MM.1S (cell line): ENCODE data around the gene SPTBN1.

Source experiments
- DNase-seq: peaks from one replicate; pipeline ENCODE4 v3.0.0-alpha.2; 2015
- H2AFZ ChIP-seq: fragments of 300-600 bp; sonication (generic); 2 replicates; pipeline ENCODE4 v1.6.0; 2016; ENCODE audit warnings: antibody characterized with exemption, low read length
- H3F3A ChIP-seq: fragments of 300-600 bp; sonication (generic); 2 replicates; pipeline ENCODE4 v1.6.1; 2016; ENCODE audit warnings: mild to moderate bottlenecking, antibody characterized with exemption, low read length, moderate library complexity, mixed read lengths; ENCODE audit not compliant: insufficient read depth
- H3K27ac ChIP-seq: fragments of 300-600 bp; sonication (generic); 2 replicates; pipeline ENCODE4 v1.5.1; 2016; ENCODE audit warnings: mild to moderate bottlenecking, low read length
- H3K27me3 ChIP-seq: fragments of 300-600 bp; sonication (generic); replicated peaks from 2 replicates; pipeline ENCODE4 v1.6.0; 2016; ENCODE audit warnings: low read length; ENCODE audit not compliant: insufficient read depth
- H3K36me3 ChIP-seq: fragments of 300-600 bp; sonication (generic); replicated peaks from 2 replicates; pipeline ENCODE4 v1.6.1; 2016; ENCODE audit warnings: mild to moderate bottlenecking, low read length, mixed read lengths; ENCODE audit not compliant: insufficient read depth
- H3K4me1 ChIP-seq: fragments of 300-600 bp; sonication (generic); 2 replicates; pipeline ENCODE4 v1.6.1; 2016; ENCODE audit warnings: low read length, mixed read lengths
- H3K4me2 ChIP-seq: fragments of 300-600 bp; sonication (generic); 2 replicates; pipeline ENCODE4 v1.6.0; 2016; ENCODE audit warnings: low read depth, low read length
- H3K4me3 ChIP-seq: fragments of 300-600 bp; sonication (generic); 2 replicates; pipeline ENCODE4 v1.5.1; 2016; ENCODE audit warnings: low read length, mixed read lengths
- H3K79me2 ChIP-seq: fragments of 300-600 bp; sonication (generic); 2 replicates; pipeline ENCODE4 v1.6.1; 2016; ENCODE audit warnings: mixed run types, low read length, mixed read lengths
- H3K9ac ChIP-seq: fragments of 300-600 bp; sonication (generic); 2 replicates; pipeline ENCODE4 v1.6.1; 2016; ENCODE audit warnings: low read length, mixed read lengths
- H3K9me2 ChIP-seq: fragments of 300-600 bp; sonication (generic); replicated peaks from 2 replicates; pipeline ENCODE4 v1.6.1; 2016; ENCODE audit warnings: mild to moderate bottlenecking, low read length, mixed read lengths; ENCODE audit not compliant: insufficient read depth
- H3K9me3 ChIP-seq: fragments of 300-600 bp; sonication (generic); replicated peaks from 2 replicates; pipeline ENCODE4 v1.6.1; 2016; ENCODE audit warnings: mild to moderate bottlenecking, low read length, mixed read lengths; ENCODE audit not compliant: insufficient read depth
- H4K20me1 ChIP-seq: fragments of 300-600 bp; sonication (generic); 2 replicates; pipeline ENCODE4 v1.6.1; 2016; ENCODE audit warnings: mild to moderate bottlenecking, low read length, moderate library complexity, mixed read lengths; ENCODE audit not compliant: insufficient read depth
- CTCF ChIP-seq: fragments of 300-600 bp; sonication (generic); IDR thresholded peaks from 2 replicates; pipeline ENCODE4 v1.5.1; 2016; ENCODE audit warnings: antibody characterized with exemption, low read length, mixed read lengths
- EZH2 ChIP-seq: fragments of 300-600 bp; sonication (generic); optimal IDR thresholded peaks from 2 replicates; pipeline ENCODE3; 2017; ENCODE audit warnings: low read depth, mild to moderate bottlenecking, antibody characterized with exemption, low read length, mixed read lengths
- EZH2phosphoT487 ChIP-seq: fragments of 300-600 bp; sonication (generic); IDR thresholded peaks from 2 replicates; pipeline ENCODE4 v1.6.1; 2018; ENCODE audit warnings: antibody characterized with exemption, low read length

Gene SPTBN1

GRCh38 chr2:54683596-54683995, 227.5 kb downstream of the SPTBN1 start:
- Histone ChIP-seq H3K4me3 (no peak overlapping the region), H3F3A (no peaks in the 10 kb centered on the region), H3K27me3 (no peaks in the 10 kb centered on the region), H3K9ac (no peak overlapping the region), H2AFZ (no peak overlapping the region), H3K27ac (no peak overlapping the region), H3K79me2 (no peaks in the 10 kb centered on the region), H3K4me1 (peaks cover under 1% of the 10 kb centered on the region; the same call in 1 of the 2 replicates), H3K9me3 (no peaks in the 10 kb centered on the region), H4K20me1 (no peaks in the 10 kb centered on the region), H3K4me2 (no peak overlapping the region), H3K9me2 (no peaks in the 10 kb centered on the region), H3K36me3 (no peaks in the 10 kb centered on the region)
- DNase-seq = no peak
- no peak for TF ChIP-seq CTCF

DNA sequence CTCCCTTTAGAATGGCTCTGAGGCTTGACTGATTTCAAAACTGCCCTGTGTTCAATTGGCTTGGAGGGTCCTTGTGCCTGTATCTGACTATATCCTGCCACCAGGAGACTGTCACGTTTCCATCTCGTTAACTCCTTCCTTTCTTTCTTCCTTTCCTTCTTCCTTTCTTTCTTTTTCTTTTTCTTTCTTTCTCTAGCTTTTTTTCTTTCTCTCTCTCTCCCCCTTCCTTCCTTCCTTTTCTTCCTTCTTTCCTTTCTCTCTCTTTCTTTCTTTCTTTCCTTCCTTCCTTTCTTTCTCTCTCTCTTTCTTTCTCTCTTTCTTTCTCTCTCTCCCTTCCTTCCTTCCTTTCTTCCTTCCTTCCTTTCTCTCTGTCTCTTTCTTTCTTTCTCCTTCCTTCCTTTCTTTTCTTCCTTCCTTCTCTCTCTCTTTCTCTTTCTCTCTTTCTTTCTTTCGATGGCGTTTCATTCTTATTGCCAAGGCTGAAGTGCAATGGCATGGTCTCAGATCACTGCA, 229.2 kb downstream of the SPTBN1 start:
- H3K4me2 ChIP-seq = no peak overlapping the region
- H3K4me3 ChIP-seq = no peak overlapping the region
- no peaks in the 10 kb centered on the region for H3K36me3 ChIP-seq
- no peaks in the 10 kb centered on the region for H3F3A ChIP-seq
- H4K20me1 ChIP-seq = no peaks in the 10 kb centered on the region
- DNase-seq = no peak
- no peak overlapping the region for H3K9ac ChIP-seq
- H3K79me2 ChIP-seq = no peaks in the 10 kb centered on the region
- no peak overlapping the region for H3K27ac ChIP-seq
- no peak for TF ChIP-seq EZH2
- no peak for TF ChIP-seq CTCF
- TF ChIP-seq EZH2phosphoT487 = no peak
- H2AFZ ChIP-seq = no peak overlapping the region
- H3K9me3 ChIP-seq = no peaks in the 10 kb centered on the region
- H3K9me2 ChIP-seq = no peaks in the 10 kb centered on the region
- H3K4me1 ChIP-seq = no peaks in the 10 kb centered on the region
- H3K27me3 ChIP-seq = no peaks in the 10 kb centered on the region

- Histone ChIP-seq H3K27me3 (no peaks in the 10 kb centered on the region), H3K4me2 (no peak overlapping the region), H3K9ac (no peak overlapping the region), H4K20me1 (no peaks in the 10 kb centered on the region), H3K9me2 (no peaks in the 10 kb centered on the region), H3F3A (no peaks in the 10 kb centered on the region), H3K36me3 (no peaks in the 10 kb centered on the region), H2AFZ (no peak overlapping the region), H3K9me3 (no peaks in the 10 kb centered on the region), H3K4me1 (no peaks in the 10 kb centered on the region), H3K27ac (no peak overlapping the region), H3K79me2 (no peaks in the 10 kb centered on the region), H3K4me3 (no peak overlapping the region)
- no peak for DNase-seq
- no peak for TF ChIP-seq EZH2phosphoT487
- no peak for TF ChIP-seq EZH2
- no peak for TF ChIP-seq CTCF
These were observed 231.5 kb downstream of the SPTBN1 start for GRCh38 chr2:54687595-54688152.
